ENCODE results near the gene WDR77. TPM values are rescaled to one million over a fixed set of nuclear protein-coding genes. Genes with fewer than 3 reads are reported as not detected.

Gene WDR77
- total RNA-seq, 1 experiment from 2014 or later: 62.1 TPM

DNA sequence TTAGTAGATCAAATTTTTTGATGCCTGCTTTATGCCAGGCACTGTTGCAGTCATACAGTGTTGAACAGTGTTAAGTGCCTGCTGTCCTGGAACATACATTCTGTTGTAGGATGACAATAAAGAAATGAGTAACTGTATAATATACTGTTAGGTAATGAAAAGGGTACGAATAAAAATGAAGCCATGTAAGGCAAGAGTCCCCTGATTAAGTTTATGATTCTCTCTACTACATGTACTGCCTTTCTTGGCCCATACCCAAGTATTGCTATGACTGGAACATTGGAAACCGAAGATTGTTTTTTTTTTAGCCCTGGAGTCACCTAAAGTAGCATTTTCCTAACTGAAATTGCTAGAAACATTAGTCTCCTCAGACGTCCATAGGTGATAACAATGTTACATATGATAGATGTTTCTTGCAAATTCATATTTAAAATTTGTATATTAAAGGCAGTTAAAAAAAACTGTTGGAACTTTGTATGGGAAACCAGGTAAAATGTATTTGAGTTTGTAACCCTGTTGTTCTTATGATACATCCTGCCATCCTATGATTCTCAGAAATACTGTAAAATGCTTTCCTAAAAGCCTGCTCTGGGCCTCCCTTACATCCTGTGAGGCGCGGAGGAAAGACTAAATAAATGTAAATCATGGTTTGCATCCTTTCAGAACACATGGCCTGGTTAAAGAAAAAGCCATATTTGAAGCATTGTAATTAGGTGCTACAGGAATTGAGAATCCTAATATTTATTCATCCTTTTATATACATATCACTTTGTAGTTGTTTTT is 6.0 kb upstream of the WDR77 start:
- H3K79me2 ChIP-seq (ENCODE audit: low read length): peaks cover 56% of the 10 kb centered on the region
- ATAC-seq: no peak

GRCh38 chr1:111453706-111454105 is 4.7 kb upstream of the WDR77 start:
- H3K9me2 ChIP-seq (replicated peaks; ENCODE audit: low read length): no peaks in the 10 kb centered on the region
- H2AFZ ChIP-seq (ENCODE audit: low read length): no peak overlapping the region
- H3K27me3 ChIP-seq (ENCODE audit: low read length): no peaks in the 10 kb centered on the region
- no peak overlapping the region for H3K27ac ChIP-seq (ENCODE audit: low read length)
- H3K9ac ChIP-seq (ENCODE audit: low read length): no peak overlapping the region
- no peak overlapping the region for H3K4me3 ChIP-seq (ENCODE audit: low read length)
- no peak for DNase-seq
- H3K4me2 ChIP-seq (ENCODE audit: low read length): no peak overlapping the region
- H3K9me3 ChIP-seq (ENCODE audit: low read length): no peaks in the 10 kb centered on the region
- POLR2A ChIA-PET (ENCODE audit: unreplicated experiment): no interaction called here
- ATAC-seq: no peak
- H3K79me2 ChIP-seq (ENCODE audit: low read length): peaks cover 68% of the 10 kb centered on the region
- no peak for TF ChIP-seq EZH2phosphoT487 (IDR thresholded peaks at IDR 0.05; ENCODE audit: borderline replicate concordance, low read length)
- no peak for TF ChIP-seq EZH2 (IDR thresholded peaks at IDR 0.05; ENCODE audit: low read length, unreplicated experiment)
- TF ChIP-seq, protein P1, sequence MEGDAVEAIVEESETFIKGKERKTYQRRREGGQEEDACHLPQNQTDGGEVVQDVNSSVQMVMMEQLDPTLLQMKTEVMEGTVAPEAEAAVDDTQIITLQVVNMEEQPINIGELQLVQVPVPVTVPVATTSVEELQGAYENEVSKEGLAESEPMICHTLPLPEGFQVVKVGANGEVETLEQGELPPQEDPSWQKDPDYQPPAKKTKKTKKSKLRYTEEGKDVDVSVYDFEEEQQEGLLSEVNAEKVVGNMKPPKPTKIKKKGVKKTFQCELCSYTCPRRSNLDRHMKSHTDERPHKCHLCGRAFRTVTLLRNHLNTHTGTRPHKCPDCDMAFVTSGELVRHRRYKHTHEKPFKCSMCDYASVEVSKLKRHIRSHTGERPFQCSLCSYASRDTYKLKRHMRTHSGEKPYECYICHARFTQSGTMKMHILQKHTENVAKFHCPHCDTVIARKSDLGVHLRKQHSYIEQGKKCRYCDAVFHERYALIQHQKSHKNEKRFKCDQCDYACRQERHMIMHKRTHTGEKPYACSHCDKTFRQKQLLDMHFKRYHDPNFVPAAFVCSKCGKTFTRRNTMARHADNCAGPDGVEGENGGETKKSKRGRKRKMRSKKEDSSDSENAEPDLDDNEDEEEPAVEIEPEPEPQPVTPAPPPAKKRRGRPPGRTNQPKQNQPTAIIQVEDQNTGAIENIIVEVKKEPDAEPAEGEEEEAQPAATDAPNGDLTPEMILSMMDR (conservative IDR thresholded peaks at IDR 0.05; ENCODE audit: low read depth, low read length): no peak
- intact Hi-C loops (cut with micrococcal nuclease): no loop called here
- peaks cover 16% of the 10 kb centered on the region; the same call in 1 of the 2 replicates for H4K20me1 ChIP-seq (ENCODE audit: low read length)
- no TSS peak for BruUV-seq (replicated peaks)
- peaks cover 14% of the 10 kb centered on the region for H3K4me1 ChIP-seq (ENCODE audit: insufficient read depth, low read length)
- peaks cover 58% of the 10 kb centered on the region for H3K36me3 ChIP-seq (ENCODE audit: low read depth, low read length)
- H3F3A ChIP-seq (ENCODE audit: low read length, unreplicated experiment): no peaks in the 10 kb centered on the region
- CTCF ChIA-PET: no interaction called here

More for the DNA sequence above, 6.0 kb upstream of the WDR77 start:
- ChIA-PET CTCF (no interaction called here), POLR2A (ENCODE audit: unreplicated experiment) (no interaction called here)
- H2AFZ ChIP-seq (ENCODE audit: low read length): no peak overlapping the region
- H3F3A ChIP-seq (ENCODE audit: low read length, unreplicated experiment): no peaks in the 10 kb centered on the region
- H4K20me1 ChIP-seq (ENCODE audit: low read length): peaks cover 16% of the 10 kb centered on the region; the same call in 1 of the 2 replicates
- no peak overlapping the region for H3K27ac ChIP-seq (ENCODE audit: low read length)
- no peak for DNase-seq
- no peak overlapping the region for H3K9ac ChIP-seq (ENCODE audit: low read length)
- no peaks in the 10 kb centered on the region for H3K9me2 ChIP-seq (replicated peaks; ENCODE audit: low read length)
- TF ChIP-seq EZH2phosphoT487 (IDR thresholded peaks at IDR 0.05; ENCODE audit: borderline replicate concordance, low read length): no peak
- TF ChIP-seq, protein P1 (conservative IDR thresholded peaks at IDR 0.05; ENCODE audit: low read depth, low read length): no peak
- no peak for TF ChIP-seq EZH2 (IDR thresholded peaks at IDR 0.05; ENCODE audit: low read length, unreplicated experiment)
- H3K4me1 ChIP-seq (ENCODE audit: insufficient read depth, low read length): peaks cover 14% of the 10 kb centered on the region
- H3K27me3 ChIP-seq (ENCODE audit: low read length): no peaks in the 10 kb centered on the region
- H3K4me3 ChIP-seq (ENCODE audit: low read length): no peak overlapping the region
- H3K9me3 ChIP-seq (ENCODE audit: low read length): no peaks in the 10 kb centered on the region
- no peak overlapping the region for H3K4me2 ChIP-seq (ENCODE audit: low read length)
- BruUV-seq (replicated peaks): no TSS peak
- intact Hi-C loops (cut with micrococcal nuclease): no loop called here
- H3K36me3 ChIP-seq (ENCODE audit: low read depth, low read length): peaks cover 71% of the 10 kb centered on the region

GRCh38 chr1:111452581-111452980 is 3.5 kb upstream of the WDR77 start:
- Histone ChIP-seq H3K4me3 (ENCODE audit: low read length) (no peak overlapping the region), H3K9me2 (replicated peaks; ENCODE audit: low read length) (no peaks in the 10 kb centered on the region), H3K4me1 (ENCODE audit: insufficient read depth, low read length) (peaks cover 16% of the 10 kb centered on the region), H3K27ac (ENCODE audit: low read length) (no peak overlapping the region), H3K9ac (ENCODE audit: low read length) (no peak overlapping the region), H3K36me3 (ENCODE audit: low read depth, low read length) (peaks cover 46% of the 10 kb centered on the region; the same call in 1 of the 2 replicates), H3F3A (ENCODE audit: low read length, unreplicated experiment) (no peaks in the 10 kb centered on the region), H2AFZ (ENCODE audit: low read length) (no peak overlapping the region), H4K20me1 (ENCODE audit: low read length) (peaks cover 21% of the 10 kb centered on the region), H3K4me2 (ENCODE audit: low read length) (no peak overlapping the region), H3K27me3 (ENCODE audit: low read length) (no peaks in the 10 kb centered on the region), H3K79me2 (ENCODE audit: low read length) (peaks cover 79% of the 10 kb centered on the region), H3K9me3 (ENCODE audit: low read length) (no peaks in the 10 kb centered on the region)
- DNase-seq (no peak), ATAC-seq (no peak)
- intact Hi-C loops (cut with micrococcal nuclease): no loop called here
- no TSS peak for BruUV-seq (replicated peaks)
- POLR2A ChIA-PET (ENCODE audit: unreplicated experiment): interaction anchor here (0.6 kb wide), 1 partner anchor 516 kb away, joined by 3 read pairs; no protein-coding TSS in a partner anchor
- CTCF ChIA-PET: no interaction called here
- TF ChIP-seq, protein P1 (conservative IDR thresholded peaks at IDR 0.05; ENCODE audit: low read depth, low read length): no peak
- no peak for TF ChIP-seq EZH2phosphoT487 (IDR thresholded peaks at IDR 0.05; ENCODE audit: borderline replicate concordance, low read length)
- no peak for TF ChIP-seq EZH2 (IDR thresholded peaks at IDR 0.05; ENCODE audit: low read length, unreplicated experiment)

Data from PC-3 (cell line).